ENCODE data around the gene ANKRD9.

ANKRD9 gene

GRCh38 chr14:102481791-102482238 lies 27.8 kb downstream of the ANKRD9 start:
- ATAC-seq (ENCODE audit: insufficient read depth, low read depth) = no peak
- H3K4me2 ChIP-seq (ENCODE audit: insufficient read depth, low read length) = no peak overlapping the region
- H3K9me3 ChIP-seq (ENCODE audit: insufficient read depth, low read length, severe bottlenecking) = no peaks in the 10 kb centered on the region
- no peaks in the 10 kb centered on the region for H4K20me1 ChIP-seq (ENCODE audit: insufficient read depth, low read length)
- no peaks in the 10 kb centered on the region for H3K79me2 ChIP-seq (ENCODE audit: insufficient read depth, low read length)
- H3K27ac ChIP-seq (ENCODE audit: low read length) = no peak overlapping the region
- H3K9ac ChIP-seq (ENCODE audit: low read depth, low read length) = no peak overlapping the region
- H3K4me1 ChIP-seq (ENCODE audit: insufficient read depth, low read length) = 0 out of 2 replicates have a peak, but pooled peaks cover 3% of the 10 kb centered on the region
- no peak overlapping the region for H2AFZ ChIP-seq (ENCODE audit: low read depth, low read length)
- no peak for DNase-seq
- H3K27me3 ChIP-seq (ENCODE audit: insufficient read depth, low read length, poor library complexity) = no peaks in the 10 kb centered on the region
- no peaks in the 10 kb centered on the region for H3K36me3 ChIP-seq (ENCODE audit: insufficient read depth, low read length)
- no peak overlapping the region for H3K4me3 ChIP-seq (ENCODE audit: low read depth in 1 of 2, low read length in 2 of 2)
- TF ChIP-seq EZH2 (IDR thresholded peaks at IDR 0.05; ENCODE audit: borderline replicate concordance, low read depth, low read length, severe bottlenecking) (no peak), CTCF (IDR thresholded peaks at IDR 0.05; ENCODE audit: borderline replicate concordance, extremely low read depth, low read length, poor library complexity, severe bottlenecking) (no peak)

DNA sequence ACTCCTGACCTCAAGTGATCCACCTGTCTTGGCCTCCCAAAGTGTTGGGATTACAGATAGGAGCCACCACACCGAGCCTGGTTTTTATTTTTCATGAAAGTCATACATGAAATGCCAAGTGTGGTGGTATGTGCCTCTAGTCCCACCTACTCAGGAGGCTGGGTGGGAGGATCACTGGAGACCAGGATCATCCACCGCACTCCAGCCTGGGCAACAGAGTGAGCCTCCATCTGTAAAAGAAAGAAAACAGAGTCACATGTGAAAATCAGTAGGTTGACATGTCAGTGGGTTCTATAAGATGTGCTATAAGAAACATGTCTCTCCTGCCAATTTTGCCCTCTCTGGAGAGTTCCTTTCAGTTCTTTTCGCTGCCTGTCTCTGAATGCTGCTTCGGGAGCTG lies 28.2 kb downstream of the ANKRD9 start:
- Histone ChIP-seq H3K79me2 (ENCODE audit: insufficient read depth, low read length) (no peaks in the 10 kb centered on the region), H3K27me3 (ENCODE audit: insufficient read depth, low read length, poor library complexity) (no peaks in the 10 kb centered on the region), H3K4me1 (ENCODE audit: insufficient read depth, low read length) (0 out of 2 replicates have a peak, but pooled peaks cover 3% of the 10 kb centered on the region), H4K20me1 (ENCODE audit: insufficient read depth, low read length) (no peaks in the 10 kb centered on the region), H3K9ac (ENCODE audit: low read depth, low read length) (no peak overlapping the region), H2AFZ (ENCODE audit: low read depth, low read length) (no peak overlapping the region), H3K36me3 (ENCODE audit: insufficient read depth, low read length) (no peaks in the 10 kb centered on the region), H3K9me3 (ENCODE audit: insufficient read depth, low read length, severe bottlenecking) (no peaks in the 10 kb centered on the region), H3K4me3 (ENCODE audit: low read depth in 1 of 2, low read length in 2 of 2) (no peak overlapping the region), H3K4me2 (ENCODE audit: insufficient read depth, low read length) (no peak overlapping the region), H3K27ac (ENCODE audit: low read length) (no peak overlapping the region)
- TF ChIP-seq EZH2 (IDR thresholded peaks at IDR 0.05; ENCODE audit: borderline replicate concordance, low read depth, low read length, severe bottlenecking) (no peak), CTCF (IDR thresholded peaks at IDR 0.05; ENCODE audit: borderline replicate concordance, extremely low read depth, low read length, poor library complexity, severe bottlenecking) (no peak)
- no peak for ATAC-seq (ENCODE audit: insufficient read depth, low read depth)
- no peak for DNase-seq

GRCh38 chr14:102479777-102480176 lies 29.8 kb downstream of the ANKRD9 start:
- Histone ChIP-seq H3K4me2 (ENCODE audit: insufficient read depth, low read length) (no peak overlapping the region), H3K36me3 (ENCODE audit: insufficient read depth, low read length) (peaks cover 3% of the 10 kb centered on the region; the same call in 1 of the 2 replicates), H3K9me3 (ENCODE audit: insufficient read depth, low read length, severe bottlenecking) (no peaks in the 10 kb centered on the region), H2AFZ (ENCODE audit: low read depth, low read length) (no peak overlapping the region), H3K27ac (ENCODE audit: low read length) (no peak overlapping the region), H3K4me1 (ENCODE audit: insufficient read depth, low read length) (0 out of 2 replicates have a peak, but pooled peaks cover 3% of the 10 kb centered on the region), H3K79me2 (ENCODE audit: insufficient read depth, low read length) (no peaks in the 10 kb centered on the region), H3K4me3 (ENCODE audit: low read depth in 1 of 2, low read length in 2 of 2) (no peak overlapping the region), H3K27me3 (ENCODE audit: insufficient read depth, low read length, poor library complexity) (no peaks in the 10 kb centered on the region), H3K9ac (ENCODE audit: low read depth, low read length) (no peak overlapping the region), H4K20me1 (ENCODE audit: insufficient read depth, low read length) (no peaks in the 10 kb centered on the region)
- DNase-seq (peak; percentile 7), ATAC-seq (ENCODE audit: insufficient read depth, low read depth) (no peak)
- TF ChIP-seq EZH2 (IDR thresholded peaks at IDR 0.05; ENCODE audit: borderline replicate concordance, low read depth, low read length, severe bottlenecking) = no peak
- no peak for TF ChIP-seq CTCF (IDR thresholded peaks at IDR 0.05; ENCODE audit: borderline replicate concordance, extremely low read depth, low read length, poor library complexity, severe bottlenecking)

Measured in DND-41 (cell line).